ENCODE data around the gene PARD3.
"Not testable (repeated sequence)": the region's sequence is repeated elsewhere in the genome, so short reads cannot be mapped to it uniquely, and the experiment has no call there.

The PARD3 gene

GRCh38 chr10:34706147-34706546 lies 108.9 kb downstream of the PARD3 start:
- no peak for DNase-seq (ENCODE audit: low spot score)
- POLR2A ChIA-PET (ENCODE audit: low non-redundant PET) = no interaction called here
- CTCF ChIA-PET = no interaction called here
- 0 out of 2 replicates have a peak overlapping the region, but pooled peaks have one; percentile 27 for H3K27ac ChIP-seq
- TF ChIP-seq CTCF (conservative IDR thresholded peaks at IDR 0.05; ENCODE audit: low read depth) = no peak

- H3K27ac ChIP-seq = no peak overlapping the region
- CTCF ChIA-PET = interaction anchor here (0.6 to 0.7 kb wide), 2 partner anchors 26 to 38 kb away, joined by 4 read pairs; no protein-coding TSS in a partner anchor
- POLR2A ChIA-PET (ENCODE audit: low non-redundant PET) = no interaction called here
- no peak for DNase-seq (ENCODE audit: low spot score)
- no peak for TF ChIP-seq CTCF (conservative IDR thresholded peaks at IDR 0.05; ENCODE audit: low read depth)
Observed at GRCh38 chr10:34705563-34705962, 109.5 kb downstream of the PARD3 start.

GRCh38 chr10:34704526-34705184 lies 110.4 kb downstream of the PARD3 start:
- no peak for DNase-seq (ENCODE audit: low spot score)
- H3K27ac ChIP-seq = no peak overlapping the region
- ChIA-PET CTCF (no interaction called here), POLR2A (ENCODE audit: low non-redundant PET) (no interaction called here)
- TF ChIP-seq CTCF (conservative IDR thresholded peaks at IDR 0.05; ENCODE audit: low read depth) = no peak

GRCh38 chr10:34702982-34703381 lies 112.1 kb downstream of the PARD3 start:
- DNase-seq (ENCODE audit: low spot score) = no peak
- no peak overlapping the region for H3K27ac ChIP-seq
- no peak for TF ChIP-seq CTCF (conservative IDR thresholded peaks at IDR 0.05; ENCODE audit: low read depth)
- ChIA-PET CTCF (interaction anchor here (0.5 kb wide), 1 partner anchor 1193 kb away, joined by 3 read pairs; no protein-coding TSS in a partner anchor), POLR2A (ENCODE audit: low non-redundant PET) (no interaction called here)

GRCh38 chr10:34702093-34702937 lies 112.8 kb downstream of the PARD3 start:
- no peak for DNase-seq (ENCODE audit: low spot score)
- H3K27ac ChIP-seq = peak overlapping the region; percentile 69
- CTCF ChIA-PET = interaction anchor here (0.5 to 0.7 kb wide), 2 partner anchors 177 to 1192 kb away, joined by 3 read pairs; no protein-coding TSS in a partner anchor
- POLR2A ChIA-PET (ENCODE audit: low non-redundant PET) = no interaction called here
- no peak for TF ChIP-seq CTCF (conservative IDR thresholded peaks at IDR 0.05; ENCODE audit: low read depth)

- 0 out of 2 replicates have a peak overlapping the region, but pooled peaks have one; percentile 69 for H3K27ac ChIP-seq
- DNase-seq (ENCODE audit: low spot score) = no peak
- ChIA-PET CTCF (no interaction called here), POLR2A (ENCODE audit: low non-redundant PET) (no interaction called here)
- TF ChIP-seq CTCF (conservative IDR thresholded peaks at IDR 0.05; ENCODE audit: low read depth) = no peak
Observed at GRCh38 chr10:34701194-34701593, 113.9 kb downstream of the PARD3 start.

GRCh38 chr10:34700752-34701151 lies 114.3 kb downstream of the PARD3 start:
- POLR2A ChIA-PET (ENCODE audit: low non-redundant PET); CTCF ChIA-PET; H3K27ac ChIP-seq; DNase-seq (ENCODE audit: low spot score): not testable (repeated sequence)

Measured in RWPE1 (cell line).